Astrocyte (in vitro differentiated cells and primary cell): ENCODE measurements around the gene WSCD2. TPM values are rescaled to one million over a fixed set of nuclear protein-coding genes. Genes with fewer than 3 reads are reported as not detected.

ENCODE experiments used
- DNase-seq: peaks from one replicate; pipeline ENCODE4 v3.0.0-alpha.2; 2010; ENCODE audit warnings: low read depth
- FAIRE-seq: peaks from 2 replicates; lab custom pipeline; 2011; peaks lifted over from hg19 to GRCh38; lab: Jason Lieb, UNC
- H2AFZ ChIP-seq: 2 replicates; pipeline ENCODE4 v1.6.0; 2012; ENCODE audit warnings: low read depth, low read length, inconsistent platforms
- H3K27ac ChIP-seq: 2 replicates; pipeline ENCODE4 v1.5.1; 2011; ENCODE audit warnings: low read depth, low read length, inconsistent platforms
- H3K27me3 ChIP-seq: 2 replicates; pipeline ENCODE4 v1.6.0; 2011; ENCODE audit warnings: low read length, inconsistent platforms; ENCODE audit not compliant: insufficient read depth
- H3K36me3 ChIP-seq: 2 replicates; pipeline ENCODE4 v1.5.1; 2011; ENCODE audit warnings: low read length, inconsistent platforms; ENCODE audit not compliant: insufficient read depth
- H3K4me1 ChIP-seq: 2 replicates; pipeline ENCODE4 v1.5.1; 2011; ENCODE audit warnings: low read length, inconsistent platforms; ENCODE audit not compliant: insufficient read depth
- H3K4me2 ChIP-seq: 2 replicates; pipeline ENCODE4 v1.6.0; 2012; ENCODE audit warnings: low read length, inconsistent platforms
- H3K4me3 ChIP-seq: 2 replicates; pipeline ENCODE4 v1.5.1; 2011; ENCODE audit warnings: low read depth, mild to moderate bottlenecking, low read length, inconsistent platforms; ENCODE audit not compliant: insufficient read depth
- H3K79me2 ChIP-seq: 2 replicates; pipeline ENCODE4 v1.6.0; 2012; ENCODE audit warnings: mild to moderate bottlenecking, low read length, inconsistent platforms; ENCODE audit not compliant: insufficient read depth
- H3K9ac ChIP-seq: 2 replicates; pipeline ENCODE4 v1.6.0; 2012; ENCODE audit warnings: mild to moderate bottlenecking, low read length, inconsistent platforms
- H3K9me3 ChIP-seq: 2 replicates; pipeline ENCODE4 v1.5.1; 2012; ENCODE audit warnings: low read depth, mild to moderate bottlenecking, low read length, inconsistent platforms; ENCODE audit not compliant: insufficient read depth
- H4K20me1 ChIP-seq: 2 replicates; pipeline ENCODE4 v1.6.0; 2012; ENCODE audit warnings: low read length, inconsistent platforms; ENCODE audit not compliant: insufficient read depth
- H3K27ac Mint-ChIP-seq: one replicate; pipeline ENCODE4 v1.8.0; 2021; ENCODE audit warnings: mild to moderate bottlenecking, mixed read lengths; ENCODE audit not compliant: unreplicated experiment
- H3K27me3 Mint-ChIP-seq: one replicate; pipeline ENCODE4 v1.8.0; 2021; ENCODE audit warnings: low read depth, mixed read lengths; ENCODE audit not compliant: unreplicated experiment
- H3K36me3 Mint-ChIP-seq: one replicate; pipeline ENCODE4 v1.8.0; 2021; ENCODE audit warnings: low read depth, mixed read lengths; ENCODE audit not compliant: unreplicated experiment
- H3K4me1 Mint-ChIP-seq: one replicate; pipeline ENCODE4 v1.8.0; 2021; ENCODE audit warnings: low read depth, mixed read lengths; ENCODE audit not compliant: unreplicated experiment
- H3K4me3 Mint-ChIP-seq: one replicate; pipeline ENCODE4 v1.8.0; 2021; ENCODE audit warnings: mild to moderate bottlenecking, moderate library complexity, mixed read lengths; ENCODE audit not compliant: unreplicated experiment
- H3K9me3 Mint-ChIP-seq: one replicate; pipeline ENCODE4 v1.8.0; 2021; ENCODE audit warnings: mild to moderate bottlenecking, mixed read lengths; ENCODE audit not compliant: unreplicated experiment
- CTCF ChIP-seq: IDR thresholded peaks from 2 replicates; pipeline ENCODE4 v1.5.1; 2011; ENCODE audit warnings: low read depth, mild to moderate bottlenecking, inconsistent platforms, low read length, moderate library complexity; ENCODE audit not compliant: insufficient read depth
- EZH2 ChIP-seq: IDR thresholded peaks from 2 replicates; pipeline ENCODE4 v1.6.1; 2012; ENCODE audit warnings: mild to moderate bottlenecking, low read length, inconsistent platforms; ENCODE audit not compliant: insufficient read depth
- total RNA-seq: library from RNA; stranded (reverse); gene quantifications from 2 replicates; pipeline ENCODE4 v1.2.1, GENCODE V29; 2021

Gene WSCD2
- total RNA-seq, 1 donor from 2014 or later: 0.11 TPM

GRCh38 chr12:108252523-108252922 lies 123.4 kb downstream of the WSCD2 start:
- Histone ChIP-seq H3K4me2 (no peak overlapping the region), H3K79me2 (no peaks in the 10 kb centered on the region)
- H3K9me3 Mint-ChIP-seq: no peaks in the 10 kb centered on the region

GRCh38 chr12:108253540-108253939 lies 124.5 kb downstream of the WSCD2 start:
- no peak overlapping the region for H3K4me3 ChIP-seq
- Mint-ChIP-seq H3K27ac (no peak overlapping the region), H3K36me3 (no peaks in the 10 kb centered on the region), H3K27me3 (peaks cover 37% of the 10 kb centered on the region), H3K4me3 (no peak overlapping the region), H3K9me3 (no peaks in the 10 kb centered on the region), H3K4me1 (no peaks in the 10 kb centered on the region)
- H2AFZ ChIP-seq: no peak overlapping the region
- FAIRE-seq: no peak
- DNase-seq: no peak
- no peaks in the 10 kb centered on the region for H4K20me1 ChIP-seq
- no peaks in the 10 kb centered on the region for H3K4me1 ChIP-seq
- no peak for TF ChIP-seq CTCF
- no peak for TF ChIP-seq EZH2
- H3K27ac ChIP-seq: no peak overlapping the region
- no peaks in the 10 kb centered on the region for H3K9me3 ChIP-seq
- no peaks in the 10 kb centered on the region for H3K27me3 ChIP-seq
- H3K36me3 ChIP-seq: no peaks in the 10 kb centered on the region
- H3K4me2 ChIP-seq: no peak overlapping the region
- no peaks in the 10 kb centered on the region for H3K79me2 ChIP-seq
- no peak overlapping the region for H3K9ac ChIP-seq

More at GRCh38 chr12:108252523-108252922, 123.4 kb downstream of the WSCD2 start:
- H3K9me3 ChIP-seq: no peaks in the 10 kb centered on the region
- Mint-ChIP-seq H3K4me1 (no peaks in the 10 kb centered on the region), H3K4me3 (no peak overlapping the region), H3K27ac (no peak overlapping the region), H3K36me3 (no peaks in the 10 kb centered on the region), H3K27me3 (peaks cover 40% of the 10 kb centered on the region)
- DNase-seq (no peak), FAIRE-seq (no peak)
- no peaks in the 10 kb centered on the region for H3K27me3 ChIP-seq
- H3K27ac ChIP-seq: no peak overlapping the region
- no peak overlapping the region for H3K9ac ChIP-seq
- H3K36me3 ChIP-seq: no peaks in the 10 kb centered on the region
- TF ChIP-seq EZH2 (no peak), CTCF (no peak)
- H3K4me1 ChIP-seq: no peaks in the 10 kb centered on the region
- no peak overlapping the region for H2AFZ ChIP-seq
- H4K20me1 ChIP-seq: no peaks in the 10 kb centered on the region
- no peak overlapping the region for H3K4me3 ChIP-seq

GRCh38 chr12:108254030-108254429 lies 124.9 kb downstream of the WSCD2 start:
- H3K4me1 Mint-ChIP-seq: no peaks in the 10 kb centered on the region
- Histone ChIP-seq H3K4me2 (no peak overlapping the region), H3K79me2 (no peaks in the 10 kb centered on the region), H4K20me1 (no peaks in the 10 kb centered on the region), H3K9me3 (no peaks in the 10 kb centered on the region), H3K4me3 (no peak overlapping the region), H3K36me3 (no peaks in the 10 kb centered on the region), H3K27ac (no peak overlapping the region), H2AFZ (no peak overlapping the region), H3K4me1 (no peaks in the 10 kb centered on the region), H3K9ac (no peak overlapping the region), H3K27me3 (no peaks in the 10 kb centered on the region)
- no peak for TF ChIP-seq CTCF
- no peak for TF ChIP-seq EZH2
- FAIRE-seq: no peak
- H3K9me3 Mint-ChIP-seq: no peaks in the 10 kb centered on the region
- no peak for DNase-seq
- H3K27ac Mint-ChIP-seq: no peak overlapping the region
- H3K4me3 Mint-ChIP-seq: no peak overlapping the region
- H3K27me3 Mint-ChIP-seq: peaks cover 35% of the 10 kb centered on the region
- H3K36me3 Mint-ChIP-seq: no peaks in the 10 kb centered on the region
